SKM-1 treated with dmso at 0.1 percent for 144 hours (cell line): Measurements from ENCODE around the gene TPPP.

Source experiments
- DNase-seq: peaks from one replicate; lab custom pipeline; 2025; ENCODE audit not compliant: unreplicated experiment; lab: John Stamatoyannopoulos, UW

Gene TPPP

DNA sequence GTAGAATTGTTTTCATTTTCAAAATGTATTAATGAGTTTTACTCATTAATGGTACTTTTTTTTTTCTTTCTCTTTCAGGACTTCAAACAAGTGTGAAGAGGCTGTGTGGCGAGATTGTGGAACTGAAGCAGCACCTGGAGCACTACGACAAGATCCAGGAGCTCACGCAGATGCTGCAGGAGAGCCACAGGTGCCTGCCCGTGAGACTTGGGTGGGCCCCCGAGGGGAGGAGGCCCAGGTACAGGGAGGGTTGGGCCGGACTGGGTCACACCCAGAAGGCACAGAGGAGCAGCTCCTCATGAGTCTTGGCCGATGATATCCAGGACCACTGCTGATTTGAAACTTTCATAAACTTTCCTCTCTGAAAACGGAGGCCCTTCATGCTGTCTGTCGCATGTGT is 45.4 kb downstream of the TPPP start:
- DNase-seq: no peak

GRCh38 chr5:647311-647710 is 45.8 kb downstream of the TPPP start:
- no peak for DNase-seq

DNA sequence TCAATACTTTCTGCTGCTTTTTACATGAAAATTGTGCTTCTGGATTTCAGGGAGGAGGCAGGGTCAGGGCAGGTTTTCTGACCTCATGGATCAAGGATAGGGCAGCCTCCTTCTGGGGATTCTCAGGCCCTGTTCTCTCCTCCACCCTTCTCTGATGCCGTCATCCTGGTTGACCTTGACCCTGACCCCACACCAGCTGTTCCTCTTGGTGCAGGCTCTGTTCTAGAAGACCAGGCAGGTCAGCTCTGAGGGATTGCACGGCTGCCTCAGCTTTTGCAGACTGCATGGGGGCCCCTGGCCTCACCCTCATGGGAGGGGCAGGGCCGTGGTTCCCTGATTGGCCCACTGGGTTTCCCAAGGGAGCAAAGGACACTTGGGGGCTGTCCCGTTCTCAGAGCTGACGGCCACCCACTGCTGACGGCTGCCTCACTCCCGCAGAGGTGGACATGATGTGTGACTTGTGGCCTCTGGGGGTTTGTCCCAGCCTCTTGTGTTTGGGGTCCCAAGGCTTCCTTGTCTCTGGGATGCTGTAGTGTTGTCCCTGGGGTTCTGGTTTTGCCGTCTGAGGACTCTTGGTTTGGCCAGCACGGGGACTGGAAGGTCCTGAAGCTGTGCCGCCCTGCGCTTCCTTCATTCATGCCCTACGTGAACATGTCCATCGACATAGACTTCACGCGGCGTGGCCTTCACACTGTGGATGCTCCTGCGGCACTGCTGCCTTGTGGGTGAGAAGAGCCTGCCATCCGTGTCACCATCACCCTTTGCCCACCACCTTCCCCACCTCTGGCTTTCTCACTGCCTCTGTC is 46.6 kb downstream of the TPPP start:
- no peak for DNase-seq

GRCh38 chr5:645421-645820 is 47.7 kb downstream of the TPPP start:
- no peak for DNase-seq

GRCh38 chr5:644971-645370 is 48.2 kb downstream of the TPPP start:
- DNase-seq: no peak

- no peak for DNase-seq
Observed at GRCh38 chr5:644509-644908, 48.6 kb downstream of the TPPP start.

DNA sequence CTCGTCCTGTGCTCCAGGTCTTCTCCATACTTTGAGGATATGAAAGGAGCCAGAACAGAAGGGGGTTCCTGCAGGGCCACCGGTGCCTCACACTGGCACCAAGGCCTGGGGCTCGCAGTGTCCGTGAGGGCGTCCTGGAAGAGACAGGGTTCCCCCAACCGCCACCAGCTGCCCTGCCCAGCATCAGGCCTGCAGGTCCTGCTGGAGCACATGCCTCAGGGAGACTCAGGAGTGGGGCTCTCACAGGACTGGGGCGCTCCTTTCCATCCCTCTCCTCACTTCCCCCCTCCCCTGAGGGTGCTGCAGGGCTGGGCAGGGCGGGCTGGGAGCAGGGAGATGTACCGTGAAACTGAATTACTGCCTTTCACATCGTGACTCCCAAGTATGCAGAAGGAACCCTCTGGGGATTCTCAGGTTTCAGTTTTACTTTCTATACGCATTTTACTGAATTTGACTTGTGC is 49.3 kb downstream of the TPPP start:
- no peak for DNase-seq

DNA sequence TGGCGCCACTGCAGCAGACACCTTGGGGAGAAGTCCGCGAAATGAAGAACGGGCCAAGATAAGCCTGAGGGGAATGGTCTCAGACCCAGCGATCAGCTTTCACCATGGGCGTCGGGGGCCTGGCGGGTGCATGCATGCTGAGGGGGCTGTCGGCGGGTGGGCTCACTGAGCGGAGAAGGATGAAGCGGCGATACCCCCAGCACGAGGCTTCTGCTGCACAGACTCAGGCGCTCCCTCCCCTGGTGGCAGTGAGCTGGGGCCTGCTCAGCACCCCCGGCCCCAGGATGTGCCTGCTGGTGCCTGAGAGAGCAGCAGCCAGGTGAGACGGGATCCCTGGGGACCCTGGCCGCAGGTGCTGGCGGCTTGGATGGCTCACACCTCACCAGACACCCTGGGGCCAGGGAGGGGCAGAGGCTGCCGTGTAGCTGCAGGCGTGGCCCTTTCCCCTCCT is 49.8 kb downstream of the TPPP start:
- DNase-seq: no peak

DNA sequence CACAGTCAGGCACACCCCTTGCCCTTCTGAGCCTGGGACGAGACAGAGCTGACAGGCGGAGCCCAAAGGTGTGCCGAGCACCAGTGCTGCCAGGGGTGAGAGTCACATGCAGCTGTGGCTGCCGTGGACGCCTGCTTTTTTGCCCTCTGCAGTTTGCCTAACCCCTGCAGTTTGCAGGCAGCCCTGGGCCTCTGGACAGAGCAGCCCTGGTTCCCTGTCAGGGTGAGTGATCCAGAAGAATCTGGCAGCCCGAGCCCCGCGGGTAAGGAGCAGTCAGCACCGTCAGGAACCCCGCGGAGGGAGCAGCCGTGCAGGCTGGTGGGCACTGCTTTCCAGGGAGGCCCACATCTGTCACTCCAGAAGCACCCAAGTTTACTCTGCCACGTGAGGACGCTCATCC is 50.7 kb downstream of the TPPP start:
- DNase-seq: no peak

- no peak for DNase-seq
Observed at GRCh38 chr5:641331-641765, 51.8 kb downstream of the TPPP start.

DNA sequence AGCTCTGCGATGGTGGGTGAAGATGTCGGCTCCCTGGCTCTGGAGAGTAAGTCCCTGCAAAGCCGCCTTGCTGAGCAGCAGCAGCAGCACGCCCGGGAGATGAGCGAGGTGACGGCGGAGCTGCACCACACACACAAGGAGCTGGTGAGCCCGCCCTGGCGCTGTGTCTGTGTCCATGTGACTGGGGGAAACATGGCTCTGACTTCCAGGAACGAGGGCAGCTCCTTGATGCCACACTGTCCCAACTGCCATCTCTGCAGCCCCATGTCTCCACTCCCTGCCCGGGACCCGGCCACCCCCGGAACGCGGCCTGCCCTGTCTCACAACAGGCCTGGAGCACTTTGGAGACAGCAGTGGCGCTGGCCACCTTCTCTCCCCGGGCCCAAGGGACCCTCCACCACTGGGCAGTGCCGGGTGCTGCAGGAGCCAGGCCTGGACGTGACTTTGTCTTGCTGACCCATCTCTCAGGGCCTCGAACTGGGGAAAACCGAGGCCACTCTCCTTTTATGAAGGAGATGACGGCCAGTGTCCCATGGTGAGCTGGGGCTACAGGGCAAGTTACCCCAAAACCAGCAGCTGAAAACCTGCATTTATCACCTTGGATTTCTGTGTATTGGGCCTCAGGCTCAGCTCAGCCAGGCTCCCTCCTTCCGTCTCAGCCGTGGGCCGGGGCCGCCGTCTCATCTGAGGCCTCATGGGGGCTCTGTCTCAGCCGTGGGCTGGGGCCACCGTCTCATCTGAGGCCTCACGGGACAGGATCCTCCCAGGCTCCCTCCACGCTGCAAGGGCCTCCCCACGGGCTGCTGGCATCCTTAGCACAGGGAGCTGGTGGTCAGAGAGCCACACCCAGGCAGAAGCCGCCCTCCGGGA is 52.5 kb downstream of the TPPP start:
- DNase-seq: no peak

DNA sequence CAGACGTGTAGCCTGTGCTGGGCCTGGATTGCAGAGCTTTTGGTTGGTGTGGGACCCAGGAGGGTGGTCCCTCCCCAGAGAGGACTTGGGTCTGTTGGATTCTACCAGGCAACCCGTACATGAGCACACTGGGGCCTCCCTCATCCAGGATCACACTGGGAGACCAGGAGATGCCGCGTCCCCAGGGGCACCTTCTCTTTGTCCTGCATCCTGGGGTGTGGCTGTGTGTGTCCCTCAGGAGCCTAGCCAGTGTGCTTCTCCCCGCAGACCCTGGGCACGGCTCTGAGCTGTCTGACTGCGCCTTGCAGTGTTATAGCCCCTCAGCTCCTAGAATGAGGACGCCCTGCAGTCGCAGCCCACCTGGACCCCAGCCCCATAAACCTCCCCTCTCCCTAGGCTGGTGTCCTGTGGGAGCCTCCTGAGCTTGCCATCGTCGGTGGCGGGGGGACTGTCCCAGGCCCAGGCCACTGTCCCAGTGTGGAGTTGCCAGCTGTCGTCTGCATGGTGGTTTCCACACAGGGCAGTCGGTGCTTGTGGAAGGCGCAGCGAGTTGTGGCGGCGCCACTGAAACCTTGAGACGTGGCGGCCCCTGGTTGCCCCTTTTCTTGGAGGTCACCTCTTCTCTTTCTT is 53.5 kb downstream of the TPPP start:
- no peak for DNase-seq

- DNase-seq: no peak
Observed at GRCh38 chr5:639253-639530, 54.0 kb downstream of the TPPP start.

- DNase-seq: no peak
Observed at GRCh38 chr5:638501-639252, 54.5 kb downstream of the TPPP start.

DNA sequence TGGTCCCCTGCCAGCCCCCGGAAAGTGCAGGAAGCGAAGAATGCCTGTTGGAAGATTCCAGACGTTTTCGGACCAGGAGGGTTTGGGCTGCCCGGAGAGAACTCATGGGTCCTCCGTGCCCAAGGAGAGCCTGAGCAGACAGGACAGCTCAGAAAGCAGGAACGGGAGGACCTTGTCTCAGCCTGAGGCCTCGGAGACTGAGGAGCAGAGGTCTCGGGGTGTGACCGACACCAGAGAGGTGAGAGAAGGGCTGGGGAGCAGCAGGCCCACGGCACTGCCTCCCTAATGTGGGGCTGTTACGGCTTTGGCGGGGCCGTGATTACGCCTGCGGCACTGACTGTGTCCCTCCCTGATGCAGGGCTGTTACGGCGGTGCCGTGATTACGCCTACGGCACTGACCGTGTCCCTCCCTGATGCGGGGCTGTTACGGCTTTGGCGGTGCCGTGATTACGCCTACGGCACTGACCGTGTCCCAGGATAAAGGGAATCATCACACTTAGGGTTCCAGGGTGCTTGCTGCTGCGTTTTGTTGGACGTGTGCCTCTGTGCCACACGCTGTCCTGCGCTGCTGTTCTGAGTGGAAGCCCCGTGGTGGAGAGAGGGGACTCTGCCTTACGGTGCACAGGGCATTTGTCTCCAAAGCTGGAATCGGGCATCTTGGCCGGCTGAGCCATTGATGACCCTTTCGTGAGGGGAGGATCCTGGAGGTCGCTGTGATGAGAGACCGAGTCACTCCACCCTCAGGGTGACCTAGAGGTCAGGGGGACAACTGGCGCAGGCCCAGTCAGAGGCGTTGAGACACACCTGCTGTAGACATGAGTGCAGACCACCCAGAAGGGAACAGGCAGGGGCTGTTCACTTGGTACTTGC is 55.3 kb downstream of the TPPP start:
- DNase-seq: no peak

DNA sequence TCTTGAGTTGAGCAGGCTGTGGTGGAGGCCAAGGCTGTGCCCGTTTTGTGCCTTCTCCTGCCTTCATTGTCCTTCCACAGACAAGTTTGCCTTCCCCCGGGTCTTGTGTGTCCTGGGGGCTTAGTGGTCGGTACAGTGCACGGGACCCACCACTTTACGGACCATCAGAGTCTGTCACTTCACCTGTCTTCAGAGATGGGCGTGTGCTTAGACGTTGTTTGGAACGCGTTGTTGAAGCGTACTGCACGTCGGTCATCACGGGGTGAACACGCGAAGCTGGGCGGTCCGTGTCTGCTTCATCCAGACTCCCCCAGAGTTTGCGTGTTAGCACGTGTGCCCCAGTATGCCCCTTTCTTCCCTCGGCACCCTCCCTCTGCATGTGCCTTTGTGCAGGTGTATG is 56.2 kb downstream of the TPPP start:
- DNase-seq: no peak

DNA sequence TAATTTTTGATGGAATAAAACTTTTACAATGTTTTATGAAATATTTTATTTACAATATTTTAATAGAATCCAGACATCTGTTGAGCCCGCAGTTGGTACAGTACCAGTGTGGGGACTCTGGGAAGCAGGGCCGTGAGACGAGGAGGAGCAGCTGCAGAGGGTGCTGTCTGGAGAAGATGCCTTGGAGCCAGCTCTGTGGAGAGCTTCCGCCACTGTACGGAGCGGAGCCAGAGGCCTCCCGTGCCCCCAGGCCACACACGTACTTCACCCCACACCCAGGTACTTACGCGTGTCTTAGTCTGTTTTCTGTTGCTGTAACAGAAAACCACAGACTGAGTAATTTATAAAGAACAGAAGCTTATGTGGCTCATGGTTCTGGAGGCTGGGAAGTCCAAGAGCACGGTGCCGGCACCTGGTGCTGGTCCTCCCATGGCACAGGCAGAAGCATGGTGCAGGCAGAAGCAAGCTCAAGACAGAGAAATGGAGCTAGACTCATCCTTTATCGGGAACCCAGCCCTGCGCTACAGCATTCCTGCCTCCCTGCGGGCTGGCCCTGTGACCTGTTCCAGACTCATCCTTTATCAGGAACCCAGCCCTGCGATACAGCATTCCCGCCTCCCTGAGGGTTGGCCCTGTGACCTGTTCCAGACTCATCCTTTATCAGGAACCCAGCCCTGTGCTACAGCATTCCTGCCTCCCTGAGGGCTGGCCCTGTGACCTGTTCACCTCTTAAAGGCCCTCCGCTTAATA is 57.7 kb downstream of the TPPP start:
- no peak for DNase-seq

DNA sequence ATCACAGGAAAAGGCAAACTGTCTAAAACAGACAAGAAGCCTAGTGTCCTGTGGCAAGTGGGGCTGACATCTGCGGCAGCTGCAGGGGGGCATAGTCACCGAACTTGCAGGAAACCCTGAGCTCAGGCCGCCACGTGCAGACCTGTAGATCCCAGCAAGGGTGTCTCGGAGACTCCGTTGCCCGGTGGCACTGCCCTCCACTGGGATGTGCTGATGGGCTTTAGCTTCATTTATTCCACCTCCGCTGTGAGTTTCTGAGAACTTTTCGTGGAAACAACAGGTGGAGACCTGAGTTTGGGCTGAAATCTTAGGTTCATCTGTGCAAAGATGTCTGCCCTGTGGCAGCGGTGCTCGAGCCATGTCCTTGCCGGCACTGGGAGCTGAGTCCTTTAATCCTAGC is 59.0 kb downstream of the TPPP start:
- DNase-seq: no peak

GRCh38 chr5:633501-633955 is 59.6 kb downstream of the TPPP start:
- no peak for DNase-seq
